CD4-positive, alpha-beta T cell treated with Interleukin-6 at 100 ng/mL for 8 hours (primary cell): ENCODE results near the gene KIRREL3.
"Not testable (repeated sequence)": the region's sequence is repeated elsewhere in the genome, so short reads cannot be mapped to it uniquely, and the experiment has no call there.

Experiments used
- DNase-seq: peaks from one replicate; pipeline ENCODE4 v3.0.0-alpha.2; 2020; ENCODE audit warnings: mixed read lengths, low spot score

KIRREL3 gene

DNA sequence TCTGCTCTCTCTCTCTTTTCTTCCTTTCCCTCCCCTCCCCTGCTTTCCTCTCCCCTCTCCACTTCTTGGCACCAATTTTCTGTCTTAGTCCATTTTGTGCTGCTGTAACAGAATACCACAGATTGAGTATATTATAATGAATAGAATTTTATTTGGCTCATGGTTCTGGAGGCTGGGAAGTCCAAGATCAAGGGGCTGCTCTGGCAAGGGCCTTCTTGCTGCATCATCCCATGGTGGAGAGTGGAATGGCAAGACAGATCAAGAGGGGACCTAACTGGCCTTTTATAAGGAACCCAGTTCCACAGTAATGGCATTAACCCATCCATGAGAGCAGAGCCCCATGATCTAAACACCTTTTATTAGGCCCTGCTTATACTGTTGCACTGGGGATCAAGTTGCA, 600.6 kb downstream of the KIRREL3 start:
- DNase-seq, result no peak

DNA sequence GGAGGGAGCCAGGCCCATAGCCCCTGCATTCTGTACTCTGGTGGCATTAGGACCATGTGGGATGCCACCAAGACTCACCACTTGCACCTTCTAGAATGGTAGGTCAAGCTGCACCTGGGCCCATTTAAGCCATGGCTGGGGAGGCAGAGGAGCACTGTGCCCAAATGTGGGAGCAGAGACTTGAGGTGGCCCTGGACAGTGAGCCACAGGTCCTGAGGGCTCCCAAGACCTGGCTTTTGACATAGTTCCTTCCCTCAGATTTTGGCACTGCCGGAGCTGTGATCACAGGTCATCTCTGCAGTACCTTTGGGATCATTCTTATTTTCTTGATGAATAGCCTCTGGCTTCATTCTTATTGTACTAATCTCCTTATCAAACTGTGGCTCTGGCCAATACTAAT, 601.8 kb downstream of the KIRREL3 start:
- no peak for DNase-seq

DNA sequence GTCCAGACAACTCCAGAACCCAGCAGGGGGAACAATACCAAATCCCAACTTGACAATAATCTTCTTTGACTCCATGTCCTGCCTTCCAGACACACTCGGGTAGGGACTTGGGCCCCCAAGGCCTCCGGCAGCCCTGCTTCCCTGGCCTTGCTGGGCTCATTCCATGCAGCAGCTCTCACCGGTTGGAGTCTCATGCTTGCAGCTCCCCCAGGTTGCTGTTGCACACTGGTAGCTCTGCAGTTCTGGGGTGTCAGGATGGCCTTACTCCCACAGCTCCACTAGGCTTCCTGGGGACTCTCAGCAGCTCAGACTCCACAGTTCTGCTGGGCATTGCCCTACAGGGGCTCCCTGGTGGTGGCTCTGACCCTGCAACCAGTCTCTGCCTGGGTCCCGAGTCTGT, 602.3 kb downstream of the KIRREL3 start:
- DNase-seq, result no peak

DNA sequence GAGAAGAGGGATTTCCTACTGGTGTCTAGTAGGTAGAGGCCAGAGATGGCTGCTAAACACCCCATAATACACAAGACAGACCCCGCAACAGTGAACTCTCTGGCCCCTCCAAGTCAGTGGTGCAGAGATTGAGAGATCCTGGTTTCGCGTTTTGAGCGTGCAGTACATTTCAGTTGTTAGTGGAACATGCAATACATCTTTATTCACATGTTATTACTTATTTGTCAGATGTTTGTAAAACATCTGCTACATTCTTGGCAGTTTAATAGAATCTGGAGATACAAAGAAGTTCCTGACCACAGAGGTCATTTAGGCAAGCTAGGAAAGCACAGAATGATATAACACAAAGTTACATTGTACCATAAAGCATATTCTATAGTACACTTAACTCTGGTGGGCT, 603.6 kb downstream of the KIRREL3 start:
- DNase-seq, result no peak

DNA sequence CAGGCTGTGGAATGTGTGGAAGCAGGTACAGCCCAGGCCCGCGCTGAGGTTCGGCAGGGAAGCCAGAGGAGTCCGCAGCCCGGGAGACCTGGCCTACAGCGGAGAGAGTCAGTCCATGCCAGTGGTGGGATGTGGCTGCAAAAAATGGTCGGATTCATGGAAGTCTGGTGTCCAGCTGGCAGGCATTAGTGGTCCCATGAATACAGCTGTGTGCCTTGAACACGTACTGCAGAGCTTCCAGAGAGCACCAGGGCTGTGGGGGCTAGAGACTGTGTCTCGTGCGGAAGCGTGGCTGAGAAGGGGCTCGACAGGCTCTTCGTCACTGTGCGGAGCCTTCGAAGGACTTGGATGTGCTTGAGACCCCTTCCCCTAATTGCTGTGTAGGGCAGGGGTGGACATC, 604.3 kb downstream of the KIRREL3 start:
- not testable (repeated sequence) for DNase-seq

DNA sequence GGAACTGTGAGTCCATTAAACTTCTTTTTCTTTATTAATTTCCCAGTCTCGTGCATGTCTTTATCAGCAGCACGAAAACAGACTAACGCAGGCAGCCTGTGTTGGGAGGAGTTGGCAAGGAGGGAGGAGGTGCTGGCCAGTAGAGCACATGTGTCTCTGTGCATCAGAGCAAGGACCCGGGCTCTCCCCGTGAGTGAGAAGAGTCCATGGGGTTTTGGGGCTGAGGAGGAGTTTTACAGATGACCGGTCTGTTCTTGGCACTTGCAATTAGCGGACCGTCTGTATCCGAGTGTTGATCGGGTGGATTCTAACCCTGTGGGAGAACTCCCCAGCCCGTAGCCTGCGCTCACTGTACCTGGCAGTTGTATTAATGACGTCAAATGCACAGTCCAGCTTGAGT, 604.8 kb downstream of the KIRREL3 start:
- not testable (repeated sequence) for DNase-seq

DNA sequence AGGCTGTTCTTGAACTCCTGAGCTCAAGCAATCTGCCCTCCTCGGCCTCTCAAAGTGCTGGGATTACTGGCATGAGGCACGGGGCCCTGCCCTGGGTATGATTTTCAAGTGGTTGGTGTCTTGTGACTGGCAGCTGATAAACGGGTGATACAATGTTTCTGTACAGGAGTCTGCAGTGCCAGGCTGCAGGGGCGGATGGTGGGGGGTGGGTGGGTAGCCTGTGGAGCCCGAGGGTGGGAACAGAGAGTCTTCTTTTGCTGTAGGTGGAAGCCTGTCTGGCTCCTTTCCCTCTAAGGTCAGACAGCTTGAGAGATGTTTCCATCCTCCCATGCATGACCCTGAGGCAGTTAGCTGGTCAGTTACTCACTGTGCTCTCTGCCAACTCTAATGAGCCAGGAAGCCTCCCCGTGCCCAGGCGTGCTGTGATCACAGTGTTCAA, 605.9 kb downstream of the KIRREL3 start:
- DNase-seq, result not testable (repeated sequence)

DNA sequence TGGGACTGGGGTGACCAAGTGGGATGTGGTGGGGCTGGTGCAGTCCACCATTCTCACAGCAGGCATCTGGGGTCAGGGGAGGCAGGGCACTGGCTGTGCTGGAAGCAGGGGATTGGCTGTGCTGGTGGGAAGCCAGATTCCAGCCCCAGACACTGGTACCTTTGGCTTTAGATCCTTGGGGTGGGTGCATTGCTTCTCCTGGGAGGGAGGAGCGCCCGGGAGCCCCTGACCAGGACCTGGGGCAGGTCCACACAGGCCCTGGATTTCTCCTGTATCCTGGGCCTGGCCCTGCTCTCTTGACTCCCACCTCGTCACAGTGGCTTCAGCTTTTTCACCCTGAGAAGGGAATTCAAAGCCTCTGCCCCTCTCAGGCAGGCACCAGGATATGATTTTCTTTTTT, 606.5 kb downstream of the KIRREL3 start:
- no peak for DNase-seq

DNA sequence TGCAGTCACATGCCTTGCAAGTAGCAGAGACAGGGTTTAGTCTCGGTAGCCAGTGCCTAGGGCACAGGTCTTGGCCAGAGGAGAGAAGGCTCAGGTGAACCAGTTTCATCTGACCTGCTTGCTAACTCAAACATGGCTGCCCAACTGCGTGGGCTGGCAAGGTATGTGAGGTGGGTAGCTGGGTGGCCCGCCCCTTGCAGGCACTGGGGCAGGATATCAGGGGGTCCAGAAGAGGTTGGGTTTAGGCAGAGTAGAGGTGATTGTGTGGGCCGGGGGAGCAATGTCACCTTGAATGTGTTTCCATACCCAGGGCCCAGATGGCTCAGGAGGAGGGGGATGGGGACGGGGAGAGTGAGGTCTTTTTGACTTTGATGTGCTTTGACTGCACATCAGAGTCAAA, 607.4 kb downstream of the KIRREL3 start:
- no peak for DNase-seq

DNA sequence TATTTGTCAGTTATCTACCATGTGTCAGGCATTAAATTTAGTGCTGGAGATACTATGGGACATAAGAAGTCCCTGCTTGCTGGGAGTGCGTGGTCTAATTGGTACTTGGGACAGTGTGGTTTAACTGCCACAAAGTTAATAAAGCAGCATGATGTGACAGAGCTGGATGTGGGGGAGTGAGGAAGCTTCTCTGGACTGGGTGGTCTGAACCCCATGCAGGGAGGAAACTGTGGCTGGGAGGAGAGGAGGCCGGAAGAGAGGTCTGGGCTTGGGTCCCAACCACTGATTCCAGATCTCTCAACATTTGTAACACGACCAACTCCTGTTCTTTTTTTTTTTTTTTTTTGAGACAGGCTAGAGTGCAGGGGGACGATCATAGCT, 607.9 kb downstream of the KIRREL3 start:
- DNase-seq, result no peak

DNA sequence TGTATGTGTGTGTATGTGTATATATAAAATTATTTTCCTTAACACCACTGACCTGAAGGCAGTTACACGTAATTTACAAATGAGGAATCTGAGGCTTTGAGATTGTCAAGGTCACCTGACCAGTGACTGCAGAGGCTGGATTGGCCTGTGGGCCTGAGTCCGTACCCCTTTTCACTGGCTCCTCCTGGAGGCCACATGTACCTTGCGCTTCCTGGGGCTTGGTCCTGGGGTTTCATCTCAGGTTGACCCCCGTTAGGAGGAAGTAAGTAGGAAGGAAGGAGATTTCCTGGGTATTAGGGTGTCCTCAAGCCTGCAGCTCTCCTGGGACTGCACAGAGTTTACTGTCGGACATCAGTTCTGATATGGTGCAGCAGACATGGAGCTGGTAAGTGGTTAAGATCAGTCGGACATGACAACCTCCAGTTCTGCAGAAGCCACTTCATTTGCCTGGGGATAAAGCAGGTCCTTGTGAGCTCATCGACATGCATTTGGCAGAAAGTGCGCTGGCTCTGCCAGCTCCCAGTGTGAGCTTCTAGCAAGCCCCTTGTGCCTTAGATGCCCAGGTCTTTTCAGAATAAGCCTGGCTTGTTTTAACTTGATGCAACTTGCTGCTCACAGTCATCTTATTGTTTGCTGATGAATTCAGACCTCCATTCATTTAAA, 608.5 kb downstream of the KIRREL3 start:
- DNase-seq, result no peak

DNA sequence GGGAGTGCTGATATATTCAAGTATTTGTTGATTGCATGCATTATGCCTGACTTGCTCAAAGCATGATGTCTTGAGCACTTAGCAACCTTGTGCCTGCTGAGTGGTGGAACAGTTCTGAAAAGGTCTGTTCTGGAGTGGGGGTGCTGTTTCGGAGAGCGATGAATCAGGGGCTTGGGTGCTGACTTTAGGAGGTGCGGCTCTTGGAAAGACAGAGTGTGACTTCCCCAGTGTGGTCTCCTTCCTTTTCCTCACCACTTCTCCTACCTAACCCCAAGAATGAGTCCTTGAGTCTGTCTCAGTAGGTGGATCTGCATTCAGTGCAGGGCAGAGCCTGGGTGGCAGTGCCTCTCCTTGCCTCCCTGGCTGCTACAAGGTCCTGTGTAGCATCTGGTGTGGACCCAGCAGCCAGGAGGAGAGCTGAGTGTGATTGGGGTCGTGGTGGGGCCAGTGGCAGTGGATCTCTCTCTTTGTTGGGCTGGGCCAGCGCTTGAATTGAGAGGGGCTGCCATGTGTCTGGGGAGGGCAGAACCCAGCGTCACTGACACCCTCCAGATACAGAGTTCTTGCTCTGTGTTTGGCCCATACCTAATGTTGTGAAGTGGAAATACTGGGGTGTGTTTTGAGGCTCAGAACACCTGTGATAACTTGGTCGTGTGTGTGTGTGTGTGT, 609.1 kb downstream of the KIRREL3 start:
- DNase-seq, result no peak

DNA sequence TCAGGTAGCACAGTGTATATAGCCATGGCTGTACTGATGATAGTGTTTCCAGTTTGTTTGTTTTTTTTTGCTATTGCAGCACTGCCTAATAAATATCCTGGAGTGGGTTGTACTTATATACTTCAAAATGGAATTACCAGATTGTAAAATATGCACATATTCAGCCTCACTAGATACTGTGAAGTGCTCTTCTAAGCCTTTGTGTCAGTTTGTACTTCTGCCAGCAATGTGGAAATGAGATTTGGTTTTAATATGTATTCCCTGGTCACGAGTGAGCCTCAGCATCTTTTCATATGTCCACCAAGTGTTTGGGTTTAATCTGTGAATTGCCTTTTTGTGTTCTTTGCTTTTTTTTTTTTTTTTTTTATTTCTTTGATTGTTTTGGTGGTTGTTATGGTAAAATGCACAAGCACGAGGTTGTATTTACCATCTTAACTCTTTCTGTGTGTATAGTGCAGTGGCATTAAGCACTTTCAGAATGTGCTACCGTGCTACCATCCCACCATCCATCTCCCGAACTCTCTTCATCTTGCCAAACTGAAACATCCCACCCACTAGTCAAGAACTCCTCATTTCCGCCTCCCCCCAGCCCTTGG, 610.2 kb downstream of the KIRREL3 start:
- no peak for DNase-seq

DNA sequence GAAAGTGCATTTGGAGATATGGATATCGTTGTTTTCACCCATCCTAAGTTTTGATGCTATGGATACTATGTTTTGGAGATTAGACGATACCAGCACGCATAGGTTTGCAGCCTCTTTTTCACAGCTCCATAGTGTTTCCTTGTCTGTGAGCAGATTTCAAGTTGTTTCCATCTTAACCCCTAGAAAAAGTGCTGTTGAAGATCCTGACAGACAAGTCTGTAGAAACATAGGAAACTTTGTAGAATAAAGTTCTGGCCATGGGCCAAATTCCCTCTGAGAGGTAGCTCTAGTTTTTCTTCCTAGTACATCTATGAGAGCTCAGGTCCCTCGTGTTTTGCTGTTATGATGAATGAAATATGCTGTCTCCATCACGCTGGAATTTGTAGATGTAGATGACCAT, 612.7 kb downstream of the KIRREL3 start:
- no peak for DNase-seq

DNA sequence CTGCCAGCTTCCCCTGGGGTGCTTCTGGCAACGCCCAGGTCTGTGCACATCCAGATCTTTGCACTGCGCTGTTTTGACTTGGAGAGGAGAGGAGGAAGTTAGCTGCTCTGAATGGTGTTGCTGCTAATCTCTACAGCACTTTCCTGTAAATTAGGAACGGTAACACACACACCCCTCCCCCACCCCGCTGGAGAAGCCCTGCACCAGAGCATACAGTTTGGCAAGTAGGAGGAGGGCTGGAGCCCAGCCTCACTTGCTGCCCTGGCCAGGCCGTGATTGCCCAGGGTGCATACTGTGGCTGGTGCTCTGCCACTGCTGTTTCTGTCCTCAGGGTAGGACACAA, 613.9 kb downstream of the KIRREL3 start:
- DNase-seq, result not testable (repeated sequence)

DNA sequence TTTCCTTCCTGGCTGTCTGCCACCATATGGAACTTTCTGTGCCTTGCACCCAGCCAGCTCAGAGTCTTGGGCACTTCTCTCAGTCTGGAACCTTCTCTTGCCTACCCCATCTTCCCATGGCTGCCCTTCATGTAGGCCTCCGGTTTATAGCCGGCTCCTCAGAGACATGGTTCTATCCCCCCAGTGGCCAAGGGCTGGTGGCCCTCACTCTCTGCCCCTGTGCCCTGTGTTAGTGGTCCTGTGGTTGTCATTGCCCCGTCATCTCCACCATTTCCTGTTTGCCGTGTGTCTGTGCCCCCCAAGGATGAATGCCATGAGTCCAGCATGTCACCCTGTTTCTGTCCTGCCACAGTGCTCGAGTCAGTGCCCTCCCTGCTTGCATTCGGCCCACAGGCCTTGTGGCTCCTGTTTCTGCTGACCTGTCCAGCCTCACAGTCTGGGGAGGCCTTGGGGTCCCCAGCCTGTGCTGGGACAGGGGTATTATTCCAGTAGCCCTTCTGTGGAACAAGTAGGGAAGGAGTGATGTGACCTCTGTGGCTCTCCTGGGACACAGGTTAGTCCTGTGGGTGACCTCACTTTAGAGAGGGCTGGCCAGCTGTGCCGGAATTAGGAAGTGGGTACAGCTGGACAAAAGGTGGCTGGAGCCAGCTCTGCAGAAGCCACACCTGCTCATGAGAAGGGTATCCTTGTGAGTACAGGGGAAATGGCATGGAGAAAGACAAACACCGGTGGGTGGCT, 614.4 kb downstream of the KIRREL3 start:
- no peak for DNase-seq

DNA sequence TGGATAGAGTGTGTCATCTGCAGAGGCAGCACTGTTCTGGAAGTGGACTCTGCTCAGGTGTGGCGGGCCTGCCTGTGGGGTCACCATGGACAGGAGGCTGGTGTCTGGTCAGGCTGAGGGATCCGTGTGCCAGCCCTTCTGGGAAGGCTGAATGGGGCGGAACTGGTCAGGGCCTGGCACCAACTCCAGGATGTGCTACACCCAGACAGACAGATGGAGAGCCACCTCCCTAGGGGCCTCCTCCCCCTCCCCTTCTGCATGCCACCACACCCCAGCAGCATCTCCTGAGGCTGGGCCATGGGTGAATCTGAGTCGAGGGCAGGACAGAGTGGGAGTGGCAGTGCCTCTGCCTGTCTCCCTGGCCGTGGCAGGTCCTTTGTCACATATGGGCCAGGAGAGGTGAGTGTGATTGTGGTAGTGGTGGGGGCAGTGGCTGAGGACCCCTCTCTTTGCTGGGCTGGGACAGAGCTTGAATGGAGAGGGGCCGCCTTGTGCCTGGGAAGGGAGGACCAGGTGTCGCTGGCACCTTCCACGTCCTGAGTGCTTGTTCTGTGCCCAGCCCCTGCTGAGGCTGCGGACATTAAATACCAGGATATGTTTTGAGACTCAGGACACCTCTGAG, 616.0 kb downstream of the KIRREL3 start:
- DNase-seq, result no peak

DNA sequence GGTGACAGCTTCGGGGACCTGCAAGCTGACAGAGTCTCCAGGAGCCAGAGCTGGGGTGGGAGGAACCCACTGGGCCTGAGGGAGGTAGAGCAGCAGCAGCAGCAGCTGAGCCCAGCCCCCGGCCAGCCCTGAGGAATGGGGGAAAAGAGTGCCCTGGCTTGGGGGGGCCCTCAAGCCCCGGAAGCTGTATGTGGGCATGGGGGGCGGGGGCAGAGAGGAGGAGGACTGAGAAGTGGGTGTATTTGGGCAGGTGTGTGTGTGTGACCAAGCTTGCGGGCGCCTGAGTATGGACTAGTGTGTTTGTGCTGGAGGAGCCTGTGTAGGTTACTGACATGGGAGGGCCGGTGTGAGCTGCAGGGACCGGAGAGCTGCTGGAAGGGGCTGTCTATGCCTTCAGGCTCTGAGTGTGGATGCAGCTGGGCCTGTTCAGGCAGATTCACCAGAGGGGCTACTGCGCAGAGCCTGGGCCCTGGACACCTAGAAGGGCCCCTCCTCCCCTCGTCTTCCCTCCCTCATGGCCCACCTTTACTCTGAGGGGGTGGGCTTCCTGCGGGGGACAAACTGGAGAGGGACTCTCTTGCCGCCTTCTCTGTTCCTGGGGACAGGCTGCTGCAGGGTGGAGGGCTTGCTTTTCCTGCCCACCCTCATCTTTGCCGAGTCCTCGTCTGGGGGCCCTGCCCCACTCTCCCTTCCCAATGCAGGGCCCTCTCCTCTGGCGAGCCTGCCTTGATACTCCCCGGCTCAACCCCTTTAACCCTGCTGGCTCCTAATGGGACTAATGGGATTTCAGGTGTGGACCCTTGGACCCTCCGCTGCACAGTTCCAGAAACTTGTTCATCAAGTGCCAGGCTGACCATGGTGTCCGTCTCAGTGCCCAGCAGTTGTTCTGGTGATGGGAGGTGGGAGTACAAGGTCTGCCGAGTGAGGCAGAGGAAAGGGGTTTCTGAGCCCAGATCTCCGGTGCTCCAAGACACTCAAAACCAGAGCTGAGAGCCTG, 616.9 kb downstream of the KIRREL3 start:
- DNase-seq, result no peak

DNA sequence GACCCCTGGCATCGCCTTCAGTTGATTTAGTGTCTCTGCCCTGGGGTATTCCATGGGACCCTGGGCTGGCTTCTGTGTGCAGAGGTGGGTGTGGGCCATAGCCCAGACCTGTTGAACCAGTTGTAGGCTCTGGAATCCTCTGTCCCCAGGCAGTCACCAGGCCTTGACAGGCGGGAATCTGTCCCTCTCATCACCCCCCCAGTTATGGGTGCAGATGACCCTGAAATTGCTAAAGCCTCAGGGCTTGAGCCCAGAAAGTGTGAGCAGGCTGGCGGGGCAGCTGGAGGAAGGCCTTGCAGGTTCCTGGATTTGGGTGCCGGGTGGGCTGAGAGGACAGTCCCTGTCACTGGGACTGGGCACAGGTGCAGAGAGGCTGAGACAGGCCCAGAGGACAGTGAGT, 617.9 kb downstream of the KIRREL3 start:
- not testable (repeated sequence) for DNase-seq

DNA sequence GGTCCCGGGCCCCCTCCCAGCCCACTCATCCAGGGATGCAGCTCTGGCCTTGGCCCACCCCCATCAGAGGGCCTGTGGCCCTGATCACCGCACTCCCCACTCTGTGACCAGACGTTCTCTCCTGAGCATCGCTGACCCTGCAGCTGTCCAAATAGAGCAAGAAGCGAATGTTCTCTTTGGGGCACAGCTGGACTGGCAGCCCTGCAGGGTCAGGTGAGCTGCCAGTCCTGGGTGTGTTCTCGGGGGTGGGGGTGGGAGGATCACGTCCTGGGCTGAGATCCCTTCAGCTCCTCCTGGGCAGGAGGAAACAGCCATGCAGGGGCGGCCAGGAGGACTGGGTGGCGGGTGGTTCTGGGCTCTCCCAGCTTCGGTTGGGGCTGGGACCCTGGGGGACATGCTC, 618.6 kb downstream of the KIRREL3 start:
- not testable (repeated sequence) for DNase-seq

DNA sequence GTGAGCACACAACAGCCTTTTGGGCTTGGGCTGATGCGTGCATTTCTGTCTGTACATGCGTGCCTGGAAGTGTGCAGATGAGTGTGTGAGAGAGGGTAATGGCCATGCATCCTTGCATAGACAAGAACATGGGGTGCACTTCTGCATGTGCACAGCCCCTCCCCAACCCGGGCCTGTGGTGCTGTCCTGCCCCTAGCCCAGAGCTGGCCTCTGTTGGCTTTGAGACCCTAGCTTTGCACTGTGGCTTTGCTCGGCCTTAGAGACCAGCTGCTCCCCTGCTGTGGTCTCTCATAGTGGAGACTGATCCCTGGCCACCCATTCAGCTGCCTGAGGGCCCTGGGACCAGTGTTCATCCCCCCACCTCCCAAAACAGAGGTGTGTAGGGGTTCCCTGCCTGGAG, 619.7 kb downstream of the KIRREL3 start:
- no peak for DNase-seq
